Measurements from ENCODE around the gene MYOCD. TPM values are rescaled to one million over a fixed set of nuclear protein-coding genes. Genes with fewer than 3 reads are reported as not detected.

MYOCD gene
- total and polyA plus RNA-seq, 8 donors, result 1.4 to 61.4 (median 14.0) TPM

- intact Hi-C loops (cut with DNase I; ENCODE audit: low total_unique reads), result no loop called here
These were observed 54.3 kb downstream of the MYOCD start for GRCh38 chr17:12719948-12720347.

GRCh38 chr17:12721581-12721980, 55.9 kb downstream of the MYOCD start:
- Histone ChIP-seq H3K4me1 (no peaks in the 10 kb centered on the region), H3K36me3 (no peaks in the 10 kb centered on the region), H3K27me3 (no peaks in the 10 kb centered on the region), H3K27ac (peak overlapping the region in 1 of 5 donors; percentile 23), H3K4me3 (no peak overlapping the region), H3K9me3 (no peaks in the 10 kb centered on the region)
- no peak for DNase-seq
- 74 to 95% (median 94%) methylated on average over 1 of the region's 1 CpG for WGBS, 5 donors
- intact Hi-C loops (cut with DNase I; ENCODE audit: low total_unique reads), result no loop called here
- TF ChIP-seq CTCF (IDR thresholded peaks at IDR 0.05) (no peak), EP300 (IDR thresholded peaks at IDR 0.05) (no peak), POLR2A (IDR thresholded peaks at IDR 0.05) (no peak), POLR2AphosphoS5 (IDR thresholded peaks at IDR 0.05) (no peak)

More at GRCh38 chr17:12719948-12720347, 54.3 kb downstream of the MYOCD start:
- no peaks in the 10 kb centered on the region for H3K27me3 ChIP-seq
- no peak overlapping the region for H3K27ac ChIP-seq
- no peaks in the 10 kb centered on the region for H3K36me3 ChIP-seq
- DNase-seq, result no peak
- H3K4me1 ChIP-seq, result no peaks in the 10 kb centered on the region
- H3K9me3 ChIP-seq, result no peaks in the 10 kb centered on the region
- no peak for TF ChIP-seq EP300 (IDR thresholded peaks at IDR 0.05)
- TF ChIP-seq CTCF (IDR thresholded peaks at IDR 0.05), result no peak
- TF ChIP-seq POLR2A (IDR thresholded peaks at IDR 0.05), result no peak
- no peak for TF ChIP-seq POLR2AphosphoS5 (IDR thresholded peaks at IDR 0.05)
- H3K4me3 ChIP-seq, result no peak overlapping the region
- WGBS, 5 donors, result 94 to 97% (median 96%) methylated on average over 11 of the region's 11 CpGs

GRCh38 chr17:12722282-12722681, 56.6 kb downstream of the MYOCD start:
- WGBS, 5 donors, result 76 to 93% (median 91%) methylated on average over 5 of the region's 5 CpGs
- peaks cover 0 to 6% (median 1%) of the 10 kb centered on the region in 4 donors for H3K4me1 ChIP-seq
- intact Hi-C loops (cut with DNase I; ENCODE audit: low total_unique reads), result no loop called here
- H3K27me3 ChIP-seq, result no peaks in the 10 kb centered on the region
- H3K4me3 ChIP-seq, result no peak overlapping the region
- H3K9me3 ChIP-seq, result no peaks in the 10 kb centered on the region
- H3K36me3 ChIP-seq, result no peaks in the 10 kb centered on the region
- DNase-seq, result no peak
- H3K27ac ChIP-seq, result no peak overlapping the region
- TF ChIP-seq POLR2A (IDR thresholded peaks at IDR 0.05) (no peak), CTCF (IDR thresholded peaks at IDR 0.05) (no peak)

- Histone ChIP-seq H3K27me3 (no peaks in the 10 kb centered on the region), H3K36me3 (no peaks in the 10 kb centered on the region), H3K4me3 (no peak overlapping the region), H3K4me1 (peaks cover 7 to 25% (median 13%) of the 10 kb centered on the region in 4 donors), H3K9me3 (no peaks in the 10 kb centered on the region), H3K27ac (peak overlapping the region in 2 of 5 donors; percentile 43 to 51)
- TF ChIP-seq POLR2AphosphoS5 (IDR thresholded peaks at IDR 0.05) (no peak), CTCF (IDR thresholded peaks at IDR 0.05) (no peak), EP300 (IDR thresholded peaks at IDR 0.05) (no peak), POLR2A (IDR thresholded peaks at IDR 0.05) (no peak)
- intact Hi-C loops (cut with DNase I; ENCODE audit: low total_unique reads), result no loop called here
- DNase-seq, result no peak
- 87 to 95% (median 92%) methylated on average over 2 of the region's 2 CpGs for WGBS, 5 donors
These were observed 60.4 kb downstream of the MYOCD start for GRCh38 chr17:12726131-12726530.

Measured in stomach (tissue), 9 donors.